WI38 (cell line): ENCODE results near the gene NEDD4.
"Not testable (repeated sequence)": the region's sequence is repeated elsewhere in the genome, so short reads cannot be mapped to it uniquely, and the experiment has no call there.

Experiments
- H3K4me3 ChIP-seq: 2 replicates; pipeline ENCODE4 v1.5.1; 2011; ENCODE audit warnings: low read depth, mild to moderate bottlenecking, control low read depth, low read length
- TF ChIP-seq, protein P1 (sequence below): IDR thresholded peaks from 2 replicates; pipeline ENCODE4 v1.5.1; 2012; ENCODE audit warnings: low read depth, mild to moderate bottlenecking, control low read depth, low read length

Gene NEDD4

GRCh38 chr15:55859681-55860080, 133.7 kb downstream of the NEDD4 start:
- TF ChIP-seq, protein P1, sequence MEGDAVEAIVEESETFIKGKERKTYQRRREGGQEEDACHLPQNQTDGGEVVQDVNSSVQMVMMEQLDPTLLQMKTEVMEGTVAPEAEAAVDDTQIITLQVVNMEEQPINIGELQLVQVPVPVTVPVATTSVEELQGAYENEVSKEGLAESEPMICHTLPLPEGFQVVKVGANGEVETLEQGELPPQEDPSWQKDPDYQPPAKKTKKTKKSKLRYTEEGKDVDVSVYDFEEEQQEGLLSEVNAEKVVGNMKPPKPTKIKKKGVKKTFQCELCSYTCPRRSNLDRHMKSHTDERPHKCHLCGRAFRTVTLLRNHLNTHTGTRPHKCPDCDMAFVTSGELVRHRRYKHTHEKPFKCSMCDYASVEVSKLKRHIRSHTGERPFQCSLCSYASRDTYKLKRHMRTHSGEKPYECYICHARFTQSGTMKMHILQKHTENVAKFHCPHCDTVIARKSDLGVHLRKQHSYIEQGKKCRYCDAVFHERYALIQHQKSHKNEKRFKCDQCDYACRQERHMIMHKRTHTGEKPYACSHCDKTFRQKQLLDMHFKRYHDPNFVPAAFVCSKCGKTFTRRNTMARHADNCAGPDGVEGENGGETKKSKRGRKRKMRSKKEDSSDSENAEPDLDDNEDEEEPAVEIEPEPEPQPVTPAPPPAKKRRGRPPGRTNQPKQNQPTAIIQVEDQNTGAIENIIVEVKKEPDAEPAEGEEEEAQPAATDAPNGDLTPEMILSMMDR: no peak

DNA sequence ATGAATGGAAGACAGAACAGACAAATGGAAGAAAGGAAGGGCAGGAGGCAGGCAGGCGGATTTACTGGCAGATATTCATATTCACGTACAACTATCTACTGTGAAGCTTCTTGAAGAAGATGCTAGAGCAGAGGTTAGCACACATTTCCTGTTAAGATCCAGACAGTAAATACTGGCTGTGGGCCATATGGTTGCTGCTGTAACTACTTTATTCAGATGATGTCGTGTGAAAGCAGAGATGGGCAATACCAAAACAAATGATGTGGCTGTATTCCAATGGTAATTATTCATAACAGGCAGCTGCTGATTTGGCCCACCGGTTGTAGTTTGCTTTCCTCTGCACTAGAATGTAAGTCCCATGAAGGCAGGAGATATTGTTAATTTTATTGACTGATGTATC, 134.8 kb downstream of the NEDD4 start:
- H3K4me3 ChIP-seq: no peak overlapping the region
- TF ChIP-seq, protein P1: no peak

More at GRCh38 chr15:55859681-55860080, 133.7 kb downstream of the NEDD4 start:
- no peak overlapping the region for H3K4me3 ChIP-seq

DNA sequence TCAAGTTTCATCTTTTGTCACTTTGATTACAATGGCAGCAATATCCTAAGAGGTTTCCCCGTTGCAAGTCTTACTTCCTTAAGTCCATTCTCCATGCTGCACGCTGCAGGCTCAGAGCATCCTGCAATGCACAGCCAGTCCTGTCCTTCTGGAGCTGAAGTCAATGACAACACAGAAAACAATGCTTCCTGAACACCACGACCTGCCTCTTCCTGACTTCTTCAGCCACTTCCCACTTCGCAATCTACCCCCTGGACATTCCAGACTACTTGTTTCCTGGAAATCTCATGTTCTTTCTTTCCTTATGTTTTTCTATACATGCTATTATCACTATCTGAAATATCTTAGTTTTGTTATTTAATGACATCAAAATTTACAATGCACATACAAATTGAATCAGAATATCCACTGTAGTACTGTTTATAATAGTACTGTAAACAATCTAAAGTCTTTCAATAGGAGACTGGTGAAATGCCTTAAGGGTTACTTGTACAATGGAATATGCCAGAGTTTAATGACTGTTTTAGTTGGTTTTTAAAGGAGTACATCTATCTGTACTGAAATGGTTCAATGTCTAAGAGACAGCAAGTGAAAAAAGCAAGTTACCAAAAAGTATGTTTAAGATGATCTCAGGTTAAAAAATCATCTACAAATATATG, 136.8 kb downstream of the NEDD4 start:
- H3K4me3 ChIP-seq: no peak overlapping the region
- TF ChIP-seq, protein P1: no peak

GRCh38 chr15:55853134-55853533, 140.3 kb downstream of the NEDD4 start:
- TF ChIP-seq, protein P1: no peak

DNA sequence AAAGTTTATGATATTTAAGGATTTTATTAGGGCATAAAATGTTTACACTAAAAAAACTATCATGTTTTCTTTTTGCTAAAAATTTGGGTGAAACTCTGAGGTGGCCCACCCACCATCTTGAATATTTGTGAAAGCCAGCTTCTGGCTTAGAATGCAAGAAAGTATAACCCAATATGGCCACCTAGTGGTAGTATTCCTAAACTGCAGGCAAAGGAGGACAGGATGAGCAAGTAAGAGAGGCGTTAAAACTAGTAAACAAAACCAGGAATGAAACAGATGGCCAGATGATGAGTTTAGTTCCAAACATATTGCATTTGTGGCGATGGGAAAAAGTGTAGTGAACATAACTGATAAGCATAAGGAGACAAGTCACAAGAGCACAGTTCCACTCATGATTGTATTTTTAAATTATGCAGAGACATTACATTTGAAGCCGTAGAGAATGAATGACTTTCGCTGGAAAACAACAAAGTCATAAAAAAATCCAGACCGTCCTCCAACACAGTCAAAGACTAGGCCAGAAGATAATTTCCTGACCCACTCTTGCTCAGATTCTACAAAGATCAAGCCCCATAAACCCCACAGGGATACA, 147.2 kb downstream of the NEDD4 start:
- TF ChIP-seq, protein P1: peak; percentile 66
- H3K4me3 ChIP-seq: no peak overlapping the region

More at GRCh38 chr15:55853134-55853533, 140.3 kb downstream of the NEDD4 start:
- H3K4me3 ChIP-seq: no peak overlapping the region

GRCh38 chr15:55842897-55843296, 150.5 kb downstream of the NEDD4 start:
- H3K4me3 ChIP-seq: not testable (repeated sequence)

- no peak overlapping the region for H3K4me3 ChIP-seq
- TF ChIP-seq, protein P1: no peak
Measured at GRCh38 chr15:55835866-55836265, 157.5 kb downstream of the NEDD4 start.
